Myocyte (in vitro differentiated cells): ENCODE data around the gene PLEKHJ1. TPM values are rescaled to one million over a fixed set of nuclear protein-coding genes. Genes with fewer than 3 reads are reported as not detected.
A peak's percentile ranks its signal among the peaks of the same experiment; 100 is the strongest.

Experiments used
- DNase-seq: peaks from one replicate; pipeline ENCODE4 v3.0.0-alpha.2; 2012; ENCODE audit warnings: low read depth
- total RNA-seq: library from RNA; depleted of rRNA; stranded (reverse); fragments of >200 nt; gene quantifications from 2 replicates; pipeline ENCODE4 v1.2.3, GENCODE V29; 2014

The PLEKHJ1 gene
- total RNA-seq, 1 donor from 2014 or later = 86.7 TPM

- DNase-seq = no peak
Measured at GRCh38 chr19:2270157-2270422, 34.0 kb upstream of the PLEKHJ1 start.

- DNase-seq = peak; percentile 96
Measured at GRCh38 chr19:2269244-2270156, 33.4 kb upstream of the PLEKHJ1 start.

- no peak for DNase-seq
Measured at GRCh38 chr19:2268861-2269243, 32.7 kb upstream of the PLEKHJ1 start.

GRCh38 chr19:2268480-2268830 is 32.3 kb upstream of the PLEKHJ1 start:
- DNase-seq = no peak

DNA sequence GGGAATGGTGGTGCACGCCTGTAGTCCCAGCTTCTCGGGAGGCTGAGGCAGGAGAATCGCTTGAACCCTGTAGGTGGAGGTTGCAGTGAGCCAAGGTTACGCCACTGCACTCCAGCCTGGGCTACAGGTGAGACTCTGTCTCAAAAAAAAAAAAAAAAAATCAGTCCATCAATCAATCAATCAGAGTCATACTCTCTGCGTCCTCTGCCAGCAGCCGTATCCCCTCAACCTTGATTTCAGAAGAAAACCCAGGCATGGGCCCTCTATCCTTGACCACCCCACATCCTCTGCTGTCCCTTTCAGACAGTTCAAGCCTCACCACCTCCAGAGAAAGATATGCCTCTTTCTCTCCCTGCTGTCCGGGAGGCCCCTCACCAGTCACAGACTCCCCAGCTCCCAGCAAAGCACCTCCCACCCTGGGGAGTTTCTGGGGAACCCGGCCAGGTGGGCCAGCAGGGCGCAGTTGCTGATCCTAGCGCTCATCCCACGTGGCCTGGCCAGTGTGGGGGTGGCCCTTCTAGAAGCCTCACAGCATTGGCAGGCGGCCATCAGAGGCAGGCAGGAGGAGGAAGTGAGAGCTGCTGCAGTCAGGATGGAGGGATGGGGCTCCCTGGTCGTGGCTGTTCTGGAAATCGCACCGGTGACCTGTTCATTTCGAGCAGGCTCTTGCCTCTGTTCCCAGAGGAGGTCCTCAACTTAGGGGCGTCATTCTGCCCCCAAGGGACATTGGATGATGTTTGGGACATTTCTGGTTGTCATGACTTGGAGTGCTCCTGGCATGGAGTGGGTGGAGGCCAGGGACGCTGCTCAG is 30.3 kb upstream of the PLEKHJ1 start:
- DNase-seq = peak; percentile 66

- no peak for DNase-seq
Measured at GRCh38 chr19:2261438-2262172, 25.5 kb upstream of the PLEKHJ1 start.

DNA sequence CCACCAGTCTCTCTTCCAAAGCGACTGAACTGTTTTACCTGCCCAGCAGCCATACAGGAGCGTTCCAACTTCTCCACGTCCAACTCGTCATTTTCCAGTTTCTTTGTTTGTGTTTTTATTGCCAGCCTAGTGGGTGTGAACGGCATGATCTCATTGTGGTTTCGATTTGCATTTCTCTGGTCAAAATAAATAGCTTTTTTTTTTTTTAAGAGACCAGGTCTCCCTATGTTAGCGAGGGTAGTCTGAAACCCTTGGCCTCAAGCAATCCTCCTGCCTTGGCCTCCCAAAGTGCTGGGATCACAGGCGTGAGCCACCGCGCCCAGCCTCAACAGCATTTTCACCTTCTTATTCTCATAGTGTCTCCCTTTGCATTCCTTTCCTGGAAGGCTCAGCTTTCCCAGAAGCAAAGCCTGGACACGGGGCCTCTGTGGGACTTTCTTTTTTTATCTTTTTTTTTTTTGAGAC is 24.2 kb upstream of the PLEKHJ1 start:
- DNase-seq = no peak

DNA sequence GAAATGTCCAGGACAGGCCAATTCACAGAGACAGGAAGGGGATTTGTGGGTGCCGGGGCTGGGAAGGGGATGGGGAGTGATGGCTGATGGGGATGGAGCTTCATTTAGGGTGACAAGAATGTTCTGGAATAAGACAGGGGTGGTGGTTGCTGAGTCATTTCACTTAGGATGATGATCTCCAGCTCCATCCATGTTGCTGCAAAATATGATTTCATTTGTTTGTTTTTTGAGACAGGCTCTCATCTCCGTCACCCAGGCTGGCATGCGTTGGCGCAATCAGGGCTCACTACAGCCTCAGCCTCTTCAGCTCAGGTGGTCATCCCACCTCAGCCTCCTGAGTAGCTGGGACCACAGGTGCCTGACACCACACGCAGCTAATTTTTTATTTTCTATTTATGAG is 23.2 kb upstream of the PLEKHJ1 start:
- DNase-seq = no peak

DNA sequence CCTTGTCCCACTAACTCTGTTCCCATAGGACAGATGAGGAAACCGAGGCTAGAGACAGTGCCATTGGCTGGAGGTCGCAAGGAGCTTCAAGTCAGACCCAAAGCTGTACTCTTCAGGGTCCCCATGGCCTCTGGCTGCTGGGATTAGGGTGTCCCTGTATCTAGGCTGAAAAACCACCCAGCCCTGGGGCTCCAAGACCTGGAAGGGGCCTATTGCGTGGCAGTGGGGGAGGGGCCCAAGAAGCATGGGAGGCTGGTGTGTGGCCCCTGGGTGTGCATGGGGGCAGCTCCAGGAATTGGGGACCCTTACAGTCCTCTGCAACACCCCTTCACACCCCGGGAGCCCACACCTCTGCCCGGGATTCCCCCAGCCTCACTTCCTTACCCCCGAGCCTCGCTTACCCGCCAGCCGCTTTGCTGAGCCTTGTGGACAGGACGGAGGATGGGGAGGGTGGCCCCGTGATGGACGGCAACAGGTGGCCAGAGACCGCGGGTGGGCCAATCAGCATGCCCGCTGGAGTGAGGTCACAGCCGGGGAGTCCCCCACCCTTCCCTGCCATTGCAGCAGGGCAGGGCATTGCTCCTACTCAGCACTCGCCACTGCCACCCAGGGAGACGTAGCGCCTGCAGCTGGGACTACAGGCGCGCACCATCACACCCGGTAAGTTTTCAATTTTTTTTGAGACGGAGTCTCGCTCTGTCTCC is 20.0 kb upstream of the PLEKHJ1 start, which contains the start of gene JSRP1:
JSRP1 (minus strand) TSS at position 436 of the 704 bp plus-strand sequence. CDS start 1,103 bp downstream, outside the sequence.
- DNase-seq = peak; percentile 99

- DNase-seq = peak; percentile 93
Measured at GRCh38 chr19:2255112-2255845, 19.1 kb upstream of the PLEKHJ1 start.

DNA sequence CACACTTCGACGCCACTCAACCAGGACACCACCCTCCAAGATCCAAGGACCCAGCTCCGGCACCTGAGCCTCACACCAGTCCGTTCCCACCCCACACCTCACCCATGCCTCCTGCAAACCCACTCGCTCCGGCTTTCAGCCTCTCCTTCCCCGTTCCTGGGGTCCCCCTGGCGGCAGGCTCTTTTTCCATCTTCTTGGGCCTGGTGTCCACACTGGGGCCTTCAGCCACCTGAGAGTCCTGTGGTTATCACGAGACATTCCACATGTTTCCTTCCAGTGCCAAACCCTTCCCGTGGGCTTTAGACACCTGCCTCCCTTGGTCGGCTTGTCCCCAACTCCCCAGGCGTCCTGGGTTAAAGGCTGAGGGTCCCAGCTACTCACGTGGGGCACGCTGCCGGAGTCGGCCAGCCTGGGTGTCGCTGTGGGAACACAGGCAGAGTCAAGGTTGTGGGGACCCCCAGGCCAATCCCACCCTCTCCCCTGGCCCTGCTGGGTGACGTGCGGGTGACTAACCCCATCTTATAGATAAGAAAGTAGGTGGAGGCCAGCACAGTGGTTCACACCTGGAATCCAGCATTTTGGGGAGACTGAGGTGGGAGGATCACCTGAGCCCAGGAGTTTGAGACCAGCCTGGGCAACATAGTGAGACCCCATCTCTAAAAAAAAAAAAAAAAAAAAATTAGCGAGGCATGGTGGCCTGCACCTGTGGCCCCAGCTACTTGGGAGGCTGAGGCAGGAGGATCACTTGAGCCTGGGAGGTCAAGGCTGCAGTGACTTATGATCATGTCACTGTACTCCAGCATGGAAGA is 18.1 kb upstream of the PLEKHJ1 start:
- no peak for DNase-seq

GRCh38 chr19:2253106-2254063 is 17.3 kb upstream of the PLEKHJ1 start:
- no peak for DNase-seq

DNA sequence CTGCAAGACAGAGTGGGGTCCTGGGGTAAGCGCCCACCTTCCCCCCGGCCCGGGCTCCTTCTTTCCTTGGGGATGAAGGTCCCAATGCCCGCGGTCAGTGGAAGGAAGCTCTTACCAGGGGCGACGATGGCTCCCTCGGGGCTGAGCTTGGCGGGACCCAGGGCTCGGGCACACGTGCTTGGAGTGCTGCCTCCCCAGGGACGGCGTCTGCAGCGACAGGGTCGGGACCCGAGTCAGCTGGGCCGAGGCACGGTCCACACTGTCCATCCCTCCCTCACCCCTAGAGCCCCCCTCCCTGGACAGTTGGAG is 16.6 kb upstream of the PLEKHJ1 start:
- no peak for DNase-seq

DNA sequence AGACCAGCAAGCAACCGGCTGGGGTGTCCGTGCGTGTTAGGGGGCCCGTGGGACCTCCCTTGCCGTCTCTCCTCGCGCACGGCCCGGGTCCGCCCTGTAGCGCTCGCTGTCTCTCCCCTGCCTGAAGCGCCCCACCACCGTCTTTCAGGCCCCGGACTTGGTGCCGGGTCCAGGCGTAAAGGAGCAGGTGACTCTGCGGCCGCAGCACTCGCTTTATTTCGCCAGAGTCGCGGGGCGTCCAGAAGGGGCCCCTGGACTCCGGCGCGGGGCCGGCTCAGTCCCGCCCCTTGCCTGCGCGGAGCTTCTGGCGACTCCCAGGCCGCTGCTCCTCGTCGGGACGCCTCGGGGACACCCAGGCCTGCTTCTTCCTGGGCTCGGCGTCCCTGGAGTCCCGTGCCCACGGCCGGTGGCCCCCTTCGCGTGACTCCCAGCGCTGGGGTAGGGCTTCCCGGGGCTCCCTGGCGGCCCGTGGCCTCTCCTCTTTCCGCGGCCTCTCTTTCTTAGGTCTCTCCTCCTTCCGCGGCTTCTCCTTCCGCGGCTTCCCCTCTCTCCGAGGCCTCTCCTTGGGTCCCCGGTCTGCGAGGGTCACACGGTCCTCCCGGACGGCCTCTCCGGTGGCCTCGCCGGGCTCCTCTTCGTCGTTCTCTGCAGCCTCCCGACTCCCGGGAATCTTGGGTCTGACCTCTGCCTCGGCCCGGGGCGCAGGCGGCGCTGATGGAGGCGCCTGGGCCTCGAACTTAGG is 16.1 kb upstream of the PLEKHJ1 start:
- DNase-seq = no peak

GRCh38 chr19:2251106-2252054 is 15.3 kb upstream of the PLEKHJ1 start:
- DNase-seq = no peak

GRCh38 chr19:2250766-2251105 is 14.6 kb upstream of the PLEKHJ1 start:
- DNase-seq = no peak
